HEK293 (cell line): ENCODE results near the gene FIGNL2.

ENCODE experiments used
- CTCF ChIP-seq: fragments of 450-650 bp; formaldehyde crosslinking; IDR thresholded peaks from 2 replicates; pipeline ENCODE4 v1.5.1; 2016; ENCODE audit warnings: missing biosample characterization, missing genetic modification characterization
- ZNF175 ChIP-seq: fragments of 450-650 bp; formaldehyde crosslinking; IDR thresholded peaks from 2 replicates; pipeline ENCODE4 v1.5.1; 2016; ENCODE audit warnings: missing biosample characterization, missing genetic modification characterization
- ZNF335 ChIP-seq: fragments of 450-650 bp; formaldehyde crosslinking; conservative IDR thresholded peaks from 2 replicates; pipeline ENCODE4 v1.5.1; 2016; ENCODE audit warnings: missing biosample characterization, missing genetic modification characterization
- ZNF549 ChIP-seq: fragments of 450-650 bp; IDR thresholded peaks from 2 replicates; pipeline ENCODE4 v1.5.1; 2018; ENCODE audit warnings: missing biosample characterization, missing genetic modification characterization, mild to moderate bottlenecking, inconsistent platforms, moderate library complexity
- ZNF747 ChIP-seq: fragments of 450-650 bp; formaldehyde crosslinking; IDR thresholded peaks from 2 replicates; pipeline ENCODE4 v1.5.1; 2016; ENCODE audit warnings: missing biosample characterization, missing genetic modification characterization
- ZSCAN30 ChIP-seq: fragments of 450-650 bp; IDR thresholded peaks from 2 replicates; pipeline ENCODE4 v1.5.1; 2018; ENCODE audit warnings: missing biosample characterization, mild to moderate bottlenecking, missing genetic modification characterization, moderate library complexity

GRCh38 chr12:51813931-51814310, 34.6 kb downstream of the FIGNL2 start:
- TF ChIP-seq ZSCAN30 (tag by site-specific recombination), result no peak
- no peak for TF ChIP-seq CTCF (tag by site-specific recombination)
- TF ChIP-seq ZNF335 (tag by site-specific recombination), result no peak
- no peak for TF ChIP-seq ZNF549 (tag by site-specific recombination)
- no peak for TF ChIP-seq ZNF747 (tag by site-specific recombination)
- no peak for TF ChIP-seq ZNF175 (tag by site-specific recombination)
